GM18508 (cell line): ENCODE results near the gene FHIT.
A peak's percentile ranks its signal among the peaks of the same experiment; 100 is the strongest.

Experiments used
- ATAC-seq: cut with Tn5 transposase; IDR thresholded peaks from one replicate; pipeline ENCODE4 v1.9.1; 2021; ENCODE audit warnings: moderate number of reproducible peaks; ENCODE audit not compliant: insufficient read depth, unreplicated experiment

The FHIT gene

GRCh38 chr3:61251174-61251972 lies at the start of gene FHIT:
Gene FHIT (minus strand): TSS chr3:61251452.
- ATAC-seq: peak; percentile 84

DNA sequence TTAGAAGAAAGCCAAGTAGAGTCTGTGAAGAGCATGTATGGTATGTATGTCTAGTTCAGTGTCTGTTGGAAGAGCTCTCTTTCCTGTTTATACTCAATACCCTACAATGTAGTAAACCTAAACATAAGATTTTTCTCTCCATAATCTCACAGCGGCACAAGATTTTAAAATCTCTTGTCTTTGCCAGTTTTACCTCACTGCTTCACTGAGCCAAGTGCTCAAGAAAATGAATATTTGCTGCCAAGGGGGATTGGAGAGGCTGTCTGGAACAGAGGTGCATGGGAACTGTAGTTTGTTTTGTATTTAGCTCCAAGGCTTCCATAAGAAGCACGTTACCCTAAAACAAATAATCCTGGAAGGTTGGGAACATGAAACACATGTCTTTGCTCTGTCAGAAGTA lies 49.5 kb upstream of the FHIT start:
- no peak for ATAC-seq

GRCh38 chr3:61300006-61300380 lies 48.7 kb upstream of the FHIT start:
- ATAC-seq: no peak

DNA sequence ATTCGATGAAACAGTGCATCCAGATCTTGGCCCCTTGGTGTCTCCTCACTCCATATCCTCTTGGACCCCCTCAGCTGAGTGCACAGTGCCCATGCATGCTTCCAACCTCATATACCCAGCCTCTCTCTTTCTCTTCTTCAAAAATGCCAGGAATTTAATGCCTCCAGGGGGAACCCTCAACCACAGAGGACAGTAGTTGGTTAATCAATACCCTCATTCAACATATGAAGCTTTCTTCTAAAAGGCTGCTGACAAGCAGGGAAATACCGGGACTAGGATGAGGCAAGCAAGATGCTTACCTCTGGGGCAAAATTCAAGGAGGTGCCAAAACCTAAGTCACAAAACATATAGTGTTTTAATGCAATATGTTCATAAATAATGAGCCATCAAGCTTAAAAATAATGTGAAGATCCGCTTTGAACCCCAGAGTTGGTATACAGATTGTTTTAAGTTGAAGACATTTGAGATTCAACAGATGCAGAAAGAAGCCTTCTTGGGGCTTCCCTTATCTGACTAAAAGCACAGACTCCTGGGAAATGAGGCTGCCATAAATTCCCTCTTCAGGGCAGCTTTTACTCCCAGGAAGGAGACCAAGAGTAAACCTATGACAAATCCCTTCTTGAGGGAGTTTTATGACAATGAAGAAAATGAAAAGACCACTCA lies 48.2 kb upstream of the FHIT start:
- no peak for ATAC-seq

DNA sequence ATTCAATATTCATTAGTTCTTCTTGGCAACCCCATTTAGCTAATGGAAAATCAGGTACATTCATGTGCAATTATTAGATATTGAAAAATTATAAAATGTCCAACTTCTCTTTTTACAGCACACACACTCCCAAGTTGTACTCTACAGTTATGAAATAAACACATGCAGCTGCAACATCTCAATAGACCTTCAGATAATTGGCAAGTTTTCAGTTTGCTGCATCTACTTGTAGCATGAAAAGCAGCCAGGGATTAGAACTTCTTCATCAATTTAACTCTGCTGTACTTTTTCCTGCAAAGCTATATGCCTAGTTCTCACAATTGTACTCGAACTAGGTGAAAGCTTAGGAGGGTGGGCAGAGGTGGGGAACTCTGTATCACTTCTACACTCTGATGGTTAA lies 46.6 kb upstream of the FHIT start:
- no peak for ATAC-seq

GRCh38 chr3:61288446-61288845 lies 37.2 kb upstream of the FHIT start:
- no peak for ATAC-seq

DNA sequence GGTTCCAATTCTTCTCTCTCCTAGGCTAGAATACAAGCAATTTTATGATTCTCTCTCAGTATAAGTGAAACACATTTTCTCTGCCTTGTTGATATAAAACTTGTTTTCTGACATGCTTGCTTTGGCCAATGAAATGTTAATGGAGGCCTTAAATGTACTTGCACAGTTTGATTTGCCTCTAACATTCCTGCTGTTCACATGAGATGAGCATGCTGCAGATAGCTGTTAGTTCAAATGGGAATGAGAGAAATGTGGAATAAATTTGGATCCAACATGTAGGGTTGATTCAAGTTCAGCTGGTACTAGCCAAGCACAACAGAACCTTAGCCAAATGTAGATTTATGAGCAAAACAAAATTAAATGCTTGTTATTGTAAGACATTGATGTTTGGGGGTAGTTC lies 32.6 kb upstream of the FHIT start:
- no peak for ATAC-seq

DNA sequence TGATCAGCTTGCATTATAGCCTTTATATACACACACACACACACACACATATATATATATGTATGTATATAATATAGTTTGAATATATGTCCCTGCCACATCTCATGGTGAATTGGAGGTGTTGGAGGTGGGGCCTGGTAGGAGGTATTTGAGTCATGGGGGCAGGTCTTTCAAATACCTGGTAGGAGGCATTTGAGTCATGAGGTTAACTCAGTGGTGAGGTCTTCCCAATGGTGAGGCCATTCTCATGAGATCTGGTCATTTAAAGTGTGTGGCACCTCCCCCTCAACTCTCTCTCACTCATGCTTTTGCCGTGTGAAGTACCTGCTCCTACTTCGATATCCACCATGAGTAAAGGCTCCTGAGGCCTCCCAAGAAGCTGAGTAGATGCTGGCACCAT lies 27.5 kb upstream of the FHIT start:
- no peak for ATAC-seq

- ATAC-seq: no peak
These were observed 26.2 kb upstream of the FHIT start for GRCh38 chr3:61277411-61277810.

DNA sequence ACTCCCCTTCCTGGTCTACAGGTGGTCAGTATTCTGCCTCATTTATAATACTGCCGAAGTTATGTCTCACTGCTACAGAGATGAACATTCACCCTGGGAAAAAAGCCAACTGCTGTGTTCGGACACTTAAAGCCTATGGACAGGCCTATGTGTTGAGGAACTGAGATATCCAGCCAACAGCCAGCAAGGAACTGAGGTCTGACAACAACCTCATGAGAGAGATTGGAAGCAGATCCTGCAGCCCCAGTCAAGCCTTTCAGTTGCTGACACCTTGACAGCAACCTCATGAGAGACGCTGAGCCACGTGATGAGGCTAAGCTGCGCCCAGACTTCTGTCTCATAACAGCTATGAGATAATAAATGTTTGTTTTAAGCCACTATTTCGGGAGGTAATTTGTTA lies 18.2 kb upstream of the FHIT start:
- ATAC-seq: no peak

DNA sequence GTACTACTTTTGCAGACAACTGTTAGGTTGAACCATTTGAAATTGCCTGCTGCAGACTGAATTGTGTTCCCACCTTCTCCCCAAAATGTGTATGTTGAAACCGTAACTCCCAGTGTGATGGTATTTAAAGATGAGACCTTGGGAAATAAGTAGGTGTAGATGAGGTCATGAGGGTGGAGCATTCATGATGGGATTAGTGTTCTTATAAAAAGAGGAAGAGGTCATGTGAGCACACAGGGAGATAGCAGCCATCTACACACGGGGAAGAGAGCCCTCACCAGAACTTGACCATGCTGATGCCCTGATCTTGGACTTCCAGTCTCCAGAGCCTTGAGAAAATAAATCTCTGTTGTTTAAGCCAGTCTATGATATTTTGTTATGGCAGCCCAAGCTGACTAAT lies 17.4 kb upstream of the FHIT start:
- no peak for ATAC-seq

DNA sequence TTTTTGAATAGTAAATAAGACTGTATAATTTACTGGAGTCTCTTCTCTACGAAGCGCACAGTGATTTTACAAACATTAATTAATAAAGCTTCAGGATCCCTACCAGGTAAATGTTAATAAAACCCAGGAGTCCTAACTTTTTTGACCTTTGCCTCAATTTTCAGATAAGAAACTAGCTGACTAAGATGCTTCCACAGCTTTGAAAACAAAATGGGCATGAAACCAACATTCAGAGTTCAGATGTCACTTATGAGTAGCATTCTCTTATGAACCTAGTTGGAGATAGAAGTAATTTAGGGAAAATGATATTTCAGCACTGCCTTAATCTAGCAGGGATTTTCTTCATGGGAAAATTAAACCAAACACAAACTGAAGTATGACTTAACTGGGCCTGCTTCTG lies 13.0 kb upstream of the FHIT start:
- ATAC-seq: no peak

- ATAC-seq: no peak
These were observed 5.9 kb upstream of the FHIT start for GRCh38 chr3:61257148-61257547.

- ATAC-seq: no peak
These were observed 2.5 kb upstream of the FHIT start for GRCh38 chr3:61253756-61254155.

GRCh38 chr3:61252836-61253235 lies 1.6 kb upstream of the FHIT start:
- no peak for ATAC-seq

DNA sequence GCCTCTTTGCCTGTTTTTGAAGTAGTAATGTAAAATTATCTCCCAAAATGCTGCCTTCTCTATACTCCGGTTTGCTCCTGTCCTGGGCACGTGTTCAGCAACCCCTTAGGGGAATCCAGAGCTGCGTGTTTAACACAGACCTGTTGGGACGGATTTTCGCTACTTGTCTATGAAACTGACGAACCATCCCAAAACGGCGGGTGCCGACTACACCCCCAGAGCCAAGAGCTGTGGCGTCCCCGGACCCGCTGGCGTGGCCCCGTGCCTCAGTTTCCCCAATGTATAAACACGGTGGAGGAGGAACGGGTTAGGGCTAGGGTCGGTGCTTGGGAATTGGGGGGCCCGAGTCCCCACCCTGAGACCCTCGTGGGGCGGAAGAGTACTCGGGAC lies 473 bp downstream of the FHIT start:
- ATAC-seq: no peak

DNA sequence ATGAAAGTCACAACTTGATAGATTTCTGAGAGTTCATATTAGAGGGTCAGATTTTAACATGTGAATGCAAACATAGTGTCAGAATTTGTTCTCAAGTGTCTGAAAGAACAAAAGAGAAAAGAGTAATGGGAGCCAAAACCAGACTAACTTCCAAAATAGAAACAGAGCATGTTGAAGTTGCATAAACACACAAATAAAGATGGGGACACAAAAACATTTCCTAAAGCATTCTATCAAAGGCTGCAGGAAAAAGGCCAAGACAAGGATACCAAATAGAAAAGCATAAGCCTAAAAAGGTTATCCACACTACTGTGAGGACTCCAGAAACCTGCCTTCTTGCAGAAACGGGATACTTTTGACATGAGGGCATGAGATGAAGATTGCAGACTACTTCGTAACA lies 2.8 kb downstream of the FHIT start:
- no peak for ATAC-seq

DNA sequence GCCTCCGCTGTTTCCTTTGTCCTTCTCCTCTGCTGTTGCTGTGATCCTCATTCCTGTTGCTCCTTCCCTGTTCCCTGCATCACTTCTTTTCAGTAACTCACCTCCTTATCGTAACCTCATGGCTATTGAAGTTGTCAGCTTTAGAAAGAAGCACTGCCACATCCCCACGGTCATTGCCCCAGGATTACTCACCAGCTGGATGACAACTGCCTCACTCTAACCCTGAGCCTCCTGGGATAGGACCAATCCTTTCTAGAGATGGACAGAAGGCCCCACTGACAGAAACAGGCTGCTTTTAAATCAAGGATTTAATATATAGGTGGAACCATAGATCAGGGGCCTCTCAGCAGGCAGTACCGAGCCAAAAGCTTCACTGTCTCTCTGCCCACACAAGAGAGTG lies 4.1 kb downstream of the FHIT start:
- no peak for ATAC-seq

GRCh38 chr3:61239871-61240270 lies 11.4 kb downstream of the FHIT start:
- ATAC-seq: no peak

- ATAC-seq: no peak
These were observed 13.4 kb downstream of the FHIT start for GRCh38 chr3:61237858-61238257.

- ATAC-seq: peak; percentile 86
These were observed 14.7 kb downstream of the FHIT start for GRCh38 chr3:61236556-61236955.

GRCh38 chr3:61233746-61234145 lies 17.5 kb downstream of the FHIT start:
- ATAC-seq: no peak
